NCI-H1694 (cell line): Measurements from ENCODE around the gene SH3BP4.

Source experiments
- DNase-seq: peaks from one replicate; lab custom pipeline; 2025; lab: John Stamatoyannopoulos, UW

SH3BP4 gene

DNA sequence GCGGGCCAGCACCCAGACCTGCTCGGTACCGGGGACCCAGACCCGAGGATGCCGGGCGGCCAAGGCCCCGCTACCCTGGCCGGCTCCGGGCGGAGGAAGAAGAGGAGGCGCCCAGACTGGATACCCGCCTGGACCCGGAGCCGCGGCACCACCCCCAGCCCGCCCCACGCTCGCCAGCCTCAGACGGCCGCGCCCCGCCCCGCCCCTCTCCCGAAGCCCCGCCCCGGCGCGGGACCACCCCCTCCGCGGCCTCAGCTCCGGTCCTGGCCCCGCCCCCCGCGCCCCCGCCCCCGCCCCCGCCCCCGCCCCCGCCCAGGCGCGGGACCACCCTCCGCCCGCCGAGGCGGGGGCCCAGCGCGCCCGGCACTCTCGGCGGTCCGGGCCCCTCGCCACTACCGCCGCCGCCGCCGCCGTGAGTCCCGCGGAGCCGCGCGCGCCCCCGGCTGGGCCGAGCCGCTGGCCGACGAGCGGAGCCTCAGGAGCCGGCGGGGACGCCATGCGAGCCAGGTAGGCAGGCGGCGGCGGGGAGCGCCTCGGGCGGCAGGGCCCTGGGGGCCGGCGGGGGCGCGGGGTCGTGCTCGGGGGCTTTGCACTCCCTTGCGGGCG, at the start of gene SH3BP4:
SH3BP4 (plus strand) TSS at position 354 of the 606 bp plus-strand sequence. CDS start 82,986 bp downstream, outside the sequence.
- no peak for DNase-seq

DNA sequence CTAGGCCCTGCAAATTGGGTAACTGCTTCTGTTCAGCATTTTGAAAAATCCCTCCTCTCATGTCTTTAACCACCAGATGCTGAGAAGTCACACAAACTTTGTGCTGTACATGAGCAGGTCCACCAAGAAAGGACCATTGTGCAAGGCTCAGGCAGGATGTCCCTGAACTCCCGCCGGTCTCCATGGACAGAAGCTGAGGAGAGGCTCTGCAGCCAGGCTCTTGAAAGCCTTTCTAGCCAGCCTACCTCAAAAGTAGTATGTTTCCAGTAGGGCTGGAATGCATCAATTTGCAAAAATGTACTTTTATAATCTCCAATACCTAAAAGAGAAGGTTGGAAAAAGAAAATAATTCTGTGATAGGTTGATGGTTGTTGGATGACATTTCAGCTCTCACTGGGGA, 47.0 kb upstream of the SH3BP4 start:
- DNase-seq, result no peak

DNA sequence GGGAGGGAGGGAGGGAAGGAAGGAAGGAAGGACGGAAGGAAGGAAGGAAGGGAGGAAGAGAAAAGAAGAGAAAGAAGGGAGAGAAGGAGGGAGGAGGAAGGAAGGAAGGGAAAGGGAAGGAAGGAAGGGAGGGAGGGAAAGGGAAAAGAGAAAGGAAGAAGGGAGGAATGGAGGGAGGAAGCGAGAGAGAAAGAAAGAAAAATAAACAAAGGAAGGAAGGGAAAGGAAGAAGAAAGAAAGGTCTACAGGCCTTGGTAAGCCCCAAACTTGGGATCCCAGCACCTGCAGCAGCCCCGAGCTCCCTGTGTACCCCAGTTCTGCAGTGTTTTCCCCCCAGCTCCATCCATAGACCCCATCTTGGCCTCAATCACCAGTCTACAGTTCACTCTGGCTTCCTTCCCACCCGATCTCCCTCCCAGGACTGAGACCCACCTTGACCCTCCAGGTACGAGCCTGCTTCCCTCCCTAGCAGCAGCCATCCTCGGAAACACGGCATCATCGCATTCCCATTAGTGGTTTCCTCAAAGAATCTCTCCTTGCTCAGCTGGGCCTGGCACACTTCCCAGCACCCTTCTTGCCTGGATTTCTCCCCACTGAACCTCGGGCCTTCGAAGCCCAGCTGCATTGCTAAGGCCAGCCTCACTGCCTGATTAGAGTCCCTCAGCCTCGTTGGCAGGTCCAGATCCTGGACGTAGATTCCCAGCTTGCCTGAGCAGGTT, 46.1 kb upstream of the SH3BP4 start:
- no peak for DNase-seq

DNA sequence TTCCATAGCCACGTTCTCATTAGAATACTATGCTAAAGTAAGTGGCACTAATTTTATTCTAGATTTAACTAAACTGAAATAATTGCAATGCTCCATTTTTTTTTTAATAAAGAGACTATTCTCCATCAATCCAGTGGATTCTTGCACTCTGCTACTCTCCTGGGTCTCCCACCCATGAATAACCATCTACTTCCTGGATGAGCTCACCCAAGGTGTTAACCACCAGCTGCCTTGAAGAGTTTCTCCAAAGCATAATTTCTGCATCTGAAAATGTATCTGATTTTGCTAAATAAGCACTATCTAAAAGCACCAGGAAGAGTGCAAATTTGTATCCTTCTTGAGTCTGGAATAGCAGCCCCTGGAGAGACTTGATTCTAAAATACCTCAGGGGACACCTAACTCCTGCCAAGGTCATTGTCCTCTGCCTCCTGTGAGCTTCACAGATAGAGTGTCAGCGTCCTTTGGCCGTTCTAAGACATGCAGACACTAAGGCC, 41.6 kb upstream of the SH3BP4 start:
- DNase-seq, result no peak

DNA sequence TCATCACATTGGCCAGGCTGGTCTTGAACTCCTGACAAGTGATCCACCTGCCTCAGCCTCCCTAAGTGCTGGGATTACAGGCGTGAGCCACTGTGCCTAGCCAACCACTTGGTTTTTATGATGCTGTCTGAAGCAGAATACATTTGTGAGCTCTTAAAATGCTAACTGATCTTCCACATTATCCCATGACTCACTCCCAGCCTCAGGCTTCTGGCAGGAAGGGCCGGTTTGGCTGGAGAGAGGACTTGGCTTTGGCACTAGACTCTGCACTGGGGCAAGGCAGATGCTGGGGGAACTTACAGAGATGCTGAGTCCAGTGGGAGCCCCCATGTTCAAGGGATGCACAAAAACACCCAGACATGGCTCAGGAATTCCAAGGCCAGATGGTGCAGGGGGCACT, 40.5 kb upstream of the SH3BP4 start:
- no peak for DNase-seq

- no peak for DNase-seq
Measured at GRCh38 chr2:234912437-234912836, 39.4 kb upstream of the SH3BP4 start.

DNA sequence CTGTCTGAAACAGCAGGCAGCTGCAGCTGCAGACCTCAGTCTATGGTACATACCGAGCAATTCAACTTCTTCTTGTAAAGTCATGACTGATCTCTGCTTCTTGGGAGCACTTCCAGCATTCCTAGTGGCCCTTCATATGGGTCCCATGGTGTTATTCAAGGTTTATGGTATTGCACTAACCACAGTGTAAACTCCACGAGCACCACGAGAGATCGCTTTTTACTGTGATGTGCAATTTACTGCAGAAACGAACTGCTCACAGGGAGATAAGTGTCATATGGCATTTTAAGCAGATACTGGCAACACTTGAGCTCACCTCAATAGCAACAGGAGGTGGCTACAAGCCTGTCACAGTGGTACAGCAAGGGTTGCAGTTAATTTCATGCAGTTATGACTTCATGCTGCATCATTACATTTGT, 38.6 kb upstream of the SH3BP4 start:
- no peak for DNase-seq

- DNase-seq, result no peak
Measured at GRCh38 chr2:234914371-234915154, 37.3 kb upstream of the SH3BP4 start.

GRCh38 chr2:234916674-234917073, 35.1 kb upstream of the SH3BP4 start:
- no peak for DNase-seq

DNA sequence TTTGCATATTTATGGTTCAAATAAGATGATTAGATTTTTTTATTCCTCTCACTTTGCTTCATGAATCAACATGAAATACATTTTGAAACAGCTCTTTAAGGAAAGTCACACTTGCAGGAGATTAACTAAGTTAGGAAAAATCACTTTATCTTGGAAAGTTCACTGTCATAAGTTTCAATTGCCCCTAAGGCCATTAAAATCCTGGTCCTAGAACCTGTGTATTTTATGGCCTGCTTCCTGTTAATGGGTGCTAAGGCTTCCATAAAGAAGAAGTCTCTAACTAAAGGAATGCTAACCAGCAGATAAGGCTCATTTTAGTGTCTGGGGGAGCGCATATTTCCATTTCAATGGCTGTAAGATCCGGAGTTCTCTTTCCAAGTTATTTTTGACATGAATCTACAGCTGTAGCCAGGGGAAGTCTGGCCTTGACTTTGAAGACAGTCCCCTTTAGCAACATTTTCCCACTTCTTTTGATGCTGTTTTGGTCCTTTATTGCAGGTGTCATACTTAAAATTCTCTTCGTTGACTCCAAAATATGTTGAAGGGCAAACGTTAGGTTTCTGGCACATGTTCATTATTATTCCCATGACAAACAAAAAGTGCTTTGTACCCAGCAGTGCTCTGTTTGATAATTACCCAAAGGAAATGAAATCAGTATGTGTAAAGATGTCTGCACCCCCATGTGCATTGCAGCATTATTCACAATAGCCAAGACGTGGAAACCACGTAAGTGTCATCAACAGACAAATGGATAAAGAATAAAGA, 34.4 kb upstream of the SH3BP4 start:
- DNase-seq, result no peak

- DNase-seq, result no peak
Measured at GRCh38 chr2:234919711-234920110, 32.1 kb upstream of the SH3BP4 start.

DNA sequence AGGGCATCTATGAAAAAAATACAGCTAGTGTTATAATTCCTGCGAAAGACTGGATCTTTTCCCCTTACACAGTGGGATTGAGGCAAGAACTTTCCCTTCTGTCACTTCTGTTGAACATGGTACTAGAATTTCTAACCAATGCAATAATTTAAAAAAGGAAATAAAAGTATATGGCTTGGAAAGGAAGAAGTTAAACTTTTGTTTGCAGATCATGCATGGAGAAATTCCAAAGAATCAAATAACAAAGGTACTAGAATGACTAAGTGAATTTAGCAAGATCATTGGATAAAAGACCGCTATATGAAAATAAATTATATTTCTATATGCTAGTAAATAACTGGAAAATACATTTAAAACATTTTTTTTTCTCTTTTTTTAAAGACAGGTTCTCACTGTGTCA, 31.0 kb upstream of the SH3BP4 start:
- DNase-seq, result no peak

DNA sequence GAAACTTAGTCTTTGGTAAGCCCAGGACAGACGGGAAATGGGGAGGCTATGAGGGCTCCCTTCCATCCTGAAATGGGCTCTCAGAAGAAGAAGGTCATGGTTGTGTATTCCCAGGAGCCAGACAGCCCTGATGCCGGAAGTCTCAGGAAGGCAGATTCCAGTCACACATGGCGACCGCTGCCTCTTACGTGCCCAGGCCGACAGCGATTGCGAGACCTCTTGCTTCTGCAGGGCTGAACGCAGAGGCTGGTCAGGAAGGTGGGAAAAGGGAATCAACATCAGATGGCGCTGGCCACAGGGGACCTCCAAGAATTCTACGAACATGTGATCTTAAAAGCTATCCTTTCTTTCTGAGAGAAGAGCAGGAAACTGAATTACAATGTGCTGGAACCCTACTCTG, 22.8 kb upstream of the SH3BP4 start:
- DNase-seq, result no peak

DNA sequence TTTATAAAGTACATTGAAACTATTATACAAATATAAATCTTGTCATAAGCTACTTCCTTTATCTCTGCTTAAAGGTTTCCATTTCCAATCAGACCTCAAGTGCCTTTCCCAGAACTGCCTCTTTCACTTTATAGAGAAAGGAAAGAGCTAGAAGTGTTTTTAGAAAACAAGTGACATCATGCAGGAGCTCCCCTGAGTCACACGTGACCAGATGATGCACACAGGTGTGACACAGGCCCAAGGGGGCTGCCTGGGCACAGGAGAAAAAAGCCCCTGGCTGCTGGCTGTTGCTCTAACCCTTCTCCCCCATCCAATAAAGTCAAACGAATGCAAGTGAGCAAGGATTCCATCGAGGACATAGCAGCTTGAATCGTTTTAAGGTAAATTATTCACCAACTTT, 21.4 kb upstream of the SH3BP4 start:
- DNase-seq, result no peak

- no peak for DNase-seq
Measured at GRCh38 chr2:234931371-234931770, 20.4 kb upstream of the SH3BP4 start.

DNA sequence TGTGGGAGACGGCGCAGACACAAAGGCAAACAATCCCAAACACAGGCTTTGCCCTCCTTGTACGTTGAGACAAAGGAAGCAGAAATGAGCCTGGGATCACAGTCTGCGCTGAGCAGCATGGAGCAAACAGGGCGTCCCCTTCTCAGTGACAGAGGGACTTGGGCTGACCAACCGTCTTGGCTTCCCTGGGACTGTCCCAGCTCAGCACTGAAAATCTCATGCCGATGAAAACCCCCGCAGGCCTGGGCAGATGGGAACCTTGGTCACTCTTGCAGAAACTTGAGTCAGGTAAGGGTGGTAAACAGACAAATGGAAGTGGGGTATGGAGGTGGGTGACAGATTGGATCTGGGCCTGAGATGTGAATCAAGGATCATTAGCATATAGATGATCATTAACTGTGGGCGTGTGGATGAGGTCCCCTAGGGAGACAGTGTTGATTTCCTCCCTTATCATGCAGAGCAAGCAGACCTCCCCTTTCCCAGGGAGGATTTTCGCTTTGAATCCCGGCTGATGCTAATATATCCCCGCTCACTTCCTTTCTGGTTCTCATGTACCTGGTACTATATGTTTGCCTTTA, 19.1 kb upstream of the SH3BP4 start:
- DNase-seq, result no peak

GRCh38 chr2:234935311-234935710, 16.5 kb upstream of the SH3BP4 start:
- DNase-seq, result no peak

DNA sequence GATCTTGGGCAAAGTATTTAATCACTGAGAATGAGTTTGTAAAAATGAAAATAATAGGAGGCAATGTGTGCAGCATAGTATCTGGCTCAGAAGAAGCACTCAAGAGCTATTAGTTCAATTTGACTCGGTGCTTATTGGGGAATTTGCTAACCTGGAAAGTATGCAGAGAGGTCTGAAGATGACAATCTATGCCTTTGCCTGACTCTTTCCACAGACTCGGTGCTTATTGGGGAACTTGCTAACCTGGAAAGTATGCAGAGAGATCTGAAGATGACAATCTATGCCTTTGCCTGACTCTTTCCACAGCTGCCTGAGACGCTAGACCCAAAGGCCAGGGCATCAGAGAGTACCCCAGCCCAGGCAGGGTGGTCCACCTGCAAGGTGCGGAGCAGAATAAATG, 12.2 kb upstream of the SH3BP4 start:
- DNase-seq, result no peak

DNA sequence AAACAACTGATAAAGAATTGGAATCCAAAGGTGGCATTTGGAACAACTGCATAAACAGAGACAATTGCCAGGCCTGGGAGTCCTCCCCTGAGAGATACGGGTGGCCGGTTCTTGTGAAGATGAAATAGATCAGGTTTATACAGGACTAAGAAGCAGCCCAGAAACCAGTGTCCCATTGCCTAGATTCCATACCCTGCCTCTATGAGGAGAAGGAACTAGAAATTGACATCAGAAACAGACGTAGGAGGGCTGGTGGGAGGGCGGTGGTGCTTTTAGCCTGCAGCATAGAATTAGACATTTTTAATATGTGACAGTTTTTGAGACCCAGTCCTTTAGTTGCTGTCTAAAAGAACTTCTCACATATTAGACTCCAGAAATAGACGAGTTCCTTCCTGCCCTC, 11.8 kb upstream of the SH3BP4 start:
- no peak for DNase-seq

DNA sequence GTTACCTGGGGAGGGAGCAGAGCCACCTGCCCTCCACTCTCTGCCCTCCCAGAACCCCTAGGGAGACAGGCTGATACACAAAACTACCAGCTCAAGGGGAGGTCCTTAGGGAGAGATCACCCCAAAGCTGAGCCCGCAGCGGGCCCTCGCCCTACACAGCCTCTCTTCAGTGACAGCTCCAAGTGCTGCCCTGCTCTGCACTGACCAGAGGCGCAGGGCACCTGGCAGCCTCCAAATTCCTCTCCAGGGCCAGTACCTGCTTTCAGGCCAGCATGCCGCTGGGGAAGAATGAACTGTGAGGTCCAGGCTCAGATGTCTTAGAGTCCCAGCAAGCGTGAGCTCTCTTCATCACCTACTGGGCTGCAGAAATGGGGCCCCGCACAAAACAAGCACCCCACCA, 11.3 kb upstream of the SH3BP4 start:
- no peak for DNase-seq

- DNase-seq, result no peak
Measured at GRCh38 chr2:234945339-234945873, 6.4 kb upstream of the SH3BP4 start.

GRCh38 chr2:234947556-234947955, 4.3 kb upstream of the SH3BP4 start:
- DNase-seq, result no peak
